ENCODE results near the gene AUNIP. TPM values are rescaled to one million over a fixed set of nuclear protein-coding genes. Genes with fewer than 3 reads are reported as not detected.

AUNIP gene
- total RNA-seq, 1 experiment from 2014 or later = 22.2 TPM

- peaks cover 36 to 42% of the 10 kb centered on the region in 2 experiments for H3K4me1 Mint-ChIP-seq
- no peaks in the 10 kb centered on the region for H3K27me3 Mint-ChIP-seq (ENCODE audit: low read depth)
- Histone ChIP-seq H2BK15ac (ENCODE audit: low read depth, low read length) (no peak overlapping the region), H4K20me1 (ENCODE audit: control insufficient read depth, insufficient read depth, insufficient read length) (no peaks in the 10 kb centered on the region), H3T11ph (ENCODE audit: low read length) (no peak overlapping the region), H2BK120ac (ENCODE audit: low read depth, low read length, poor library complexity, severe bottlenecking) (no peak overlapping the region), H3K79me2 (ENCODE audit: insufficient read depth, low read length) (no peaks in the 10 kb centered on the region), H3K56ac (ENCODE audit: insufficient read length, low read depth, low read length) (no peak overlapping the region), H2BK20ac (ENCODE audit: low read depth, low read length, poor library complexity, severe bottlenecking) (no peak overlapping the region), H3K9me3 (ENCODE audit: control insufficient read depth, low read depth, low read length) (no peaks in the 10 kb centered on the region), H3K4me2 (ENCODE audit: insufficient read depth, insufficient read length, low read length) (no peak overlapping the region), H3K27me3 (ENCODE audit: insufficient read depth, low read length) (no peaks in the 10 kb centered on the region), H3K23me2 (ENCODE audit: insufficient read length, low read depth, low read length, poor library complexity, severe bottlenecking) (no peaks in the 10 kb centered on the region), H4K8ac (replicated peaks; ENCODE audit: insufficient read length, low read depth, low read length) (no peak overlapping the region), H3K4ac (ENCODE audit: low read depth, low read length) (no peak overlapping the region), H2AK5ac (ENCODE audit: insufficient read length, low read length) (no peak overlapping the region), H3K9ac (ENCODE audit: extremely low read depth, insufficient read length, low read length) (no peak overlapping the region), H3K27ac (ENCODE audit: insufficient read length, low read depth, low read length) (no peak overlapping the region), H2AFZ (ENCODE audit: low read length) (no peak overlapping the region), H3K4me1 (ENCODE audit: insufficient read depth, low read length) (no peaks in the 10 kb centered on the region; the same call in 1 of the 2 replicates), H2BK5ac (ENCODE audit: insufficient read length, low read length) (no peak overlapping the region), H3K14ac (ENCODE audit: insufficient read depth, low read length) (no peak overlapping the region), H4K91ac (ENCODE audit: insufficient read length, low read depth, low read length) (no peak overlapping the region), H3K79me1 (ENCODE audit: insufficient read depth, low read depth, low read length, poor library complexity, severe bottlenecking) (no peaks in the 10 kb centered on the region), H2BK12ac (ENCODE audit: insufficient read length, low read depth, low read length) (no peak overlapping the region), H3K23ac (ENCODE audit: insufficient read length, low read depth, low read length) (no peak overlapping the region), H4K5ac (ENCODE audit: insufficient read length, low read depth, low read length) (no peak overlapping the region), H3K18ac (ENCODE audit: insufficient read length, low read depth, low read length) (no peak overlapping the region)
- no peak overlapping the region for H3K27ac Mint-ChIP-seq
- no peaks in the 10 kb centered on the region for H3K9me3 Mint-ChIP-seq
- WGBS (ENCODE audit: extremely low coverage, insufficient read length, low lambda C conversion rate) = no CpG with 5 or more reads among the region's 4 CpGs
- H3K4me3 Mint-ChIP-seq = no peak overlapping the region
- TF ChIP-seq CTCF (conservative IDR thresholded peaks at IDR 0.05) = no peak
- peaks cover 0 to 11% (median 1%) of the 10 kb centered on the region in 3 experiments; a peak in 6 of 7 replicates for H3K36me3 Mint-ChIP-seq (ENCODE audit: insufficient read depth in 1 of 3, low read depth in 3 of 3)
- no peak for DNase-seq
Measured at GRCh38 chr1:25893116-25893515, 33.9 kb upstream of the AUNIP start.

All from H9 (cell line).